DND-41 (cell line): ENCODE measurements around the gene ABHD6.
"Not testable (repeated sequence)": the region's sequence is repeated elsewhere in the genome, so short reads cannot be mapped to it uniquely, and the experiment has no call there.

Experiments used
- ATAC-seq: fragments of 200-7000 bp; cut with Tn5 transposase; 3 replicates; pipeline ENCODE4 v1.9.1; 2021; ENCODE audit warnings: low read depth; ENCODE audit not compliant: insufficient read depth
- DNase-seq: peaks from one replicate; pipeline ENCODE4 v3.0.0-alpha.2; 2020
- H2AFZ ChIP-seq: 2 replicates; pipeline ENCODE4 v1.6.0; 2012; ENCODE audit warnings: low read depth, low read length
- H3K27ac ChIP-seq: 2 replicates; pipeline ENCODE4 v1.5.1; 2012; ENCODE audit warnings: low read length, inconsistent platforms
- H3K27me3 ChIP-seq: fragments of 200-600 bp; sonication (generic); 2 replicates; pipeline ENCODE4 v1.6.0; 2012; ENCODE audit warnings: low read length, mild to moderate bottlenecking, inconsistent platforms; ENCODE audit not compliant: insufficient read depth, poor library complexity
- H3K36me3 ChIP-seq: 2 replicates; pipeline ENCODE4 v1.5.1; 2012; ENCODE audit warnings: low read length, inconsistent platforms; ENCODE audit not compliant: insufficient read depth
- H3K4me1 ChIP-seq: 2 replicates; pipeline ENCODE4 v1.5.1; 2012; ENCODE audit warnings: mild to moderate bottlenecking, low read length; ENCODE audit not compliant: insufficient read depth
- H3K4me2 ChIP-seq: 2 replicates; pipeline ENCODE4 v1.6.0; 2012; ENCODE audit warnings: mild to moderate bottlenecking, moderate library complexity, low read length, inconsistent platforms; ENCODE audit not compliant: insufficient read depth
- H3K4me3 ChIP-seq, 2 experiments: fragments of 200-600 bp in 1 of 2; shearing (Covaris generic) in 1 of 2; 2 replicates each; pipeline ENCODE4 v1.5.1; 2012 to 2016; ENCODE audit warnings: inconsistent platforms in 2 of 2, low read length in 2 of 2, mild to moderate bottlenecking in 2 of 2, low read depth in 1 of 2, moderate library complexity in 1 of 2
- H3K79me2 ChIP-seq: 2 replicates; pipeline ENCODE4 v1.6.0; 2012; ENCODE audit warnings: low read length, inconsistent platforms; ENCODE audit not compliant: insufficient read depth
- H3K9ac ChIP-seq: 2 replicates; pipeline ENCODE4 v1.6.0; 2012; ENCODE audit warnings: low read depth, mild to moderate bottlenecking, inconsistent platforms, low read length, moderate library complexity
- H3K9me3 ChIP-seq: 2 replicates; pipeline ENCODE4 v1.5.1; 2012; ENCODE audit warnings: low read length, moderate library complexity, mild to moderate bottlenecking, inconsistent platforms; ENCODE audit not compliant: insufficient read depth, severe bottlenecking
- H4K20me1 ChIP-seq: 2 replicates; pipeline ENCODE4 v1.6.0; 2012; ENCODE audit warnings: low read length; ENCODE audit not compliant: insufficient read depth
- EZH2 ChIP-seq: IDR thresholded peaks from 3 replicates; pipeline ENCODE4 v1.6.1; 2012; ENCODE audit warnings: borderline replicate concordance, low read depth, mild to moderate bottlenecking, moderate library complexity, low read length, inconsistent platforms; ENCODE audit not compliant: severe bottlenecking
- TF ChIP-seq, protein P1 (sequence below): IDR thresholded peaks from 2 replicates; pipeline ENCODE4 v1.5.1; 2012; ENCODE audit warnings: borderline replicate concordance, low read length, moderate library complexity, mild to moderate bottlenecking; ENCODE audit not compliant: poor library complexity, severe bottlenecking; ENCODE audit errors: extremely low read depth

ABHD6 gene

DNA sequence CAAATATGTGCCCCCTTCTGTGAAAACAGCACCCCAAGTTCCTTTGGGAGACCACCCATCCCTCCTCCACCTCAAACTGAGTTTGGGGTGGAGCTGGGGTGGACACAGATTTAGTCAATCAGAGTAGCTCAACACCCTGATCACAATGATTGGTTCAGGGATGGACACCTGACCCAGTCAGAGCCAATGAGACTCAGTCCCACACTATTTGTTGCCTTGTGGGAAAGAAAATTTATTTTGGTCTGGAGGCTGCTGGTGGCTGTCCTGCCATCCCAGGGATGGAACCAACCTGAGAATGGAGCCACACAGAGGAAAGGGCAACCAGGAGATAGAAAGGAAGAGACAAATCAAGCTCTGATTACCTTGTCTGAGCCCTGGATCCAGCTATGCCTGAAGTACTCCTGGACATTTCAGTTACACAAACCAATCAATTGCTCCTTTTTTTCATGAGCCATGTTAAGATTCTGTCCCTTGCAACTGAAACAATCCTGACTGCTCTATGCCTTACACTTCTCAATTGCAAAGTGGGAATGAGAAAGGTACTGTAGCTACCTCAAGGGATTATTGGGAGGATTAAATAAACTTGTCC lies 37.4 kb upstream of the ABHD6 start:
- H3K27me3 ChIP-seq = peaks cover 9% of the 10 kb centered on the region
- no peaks in the 10 kb centered on the region for H4K20me1 ChIP-seq

DNA sequence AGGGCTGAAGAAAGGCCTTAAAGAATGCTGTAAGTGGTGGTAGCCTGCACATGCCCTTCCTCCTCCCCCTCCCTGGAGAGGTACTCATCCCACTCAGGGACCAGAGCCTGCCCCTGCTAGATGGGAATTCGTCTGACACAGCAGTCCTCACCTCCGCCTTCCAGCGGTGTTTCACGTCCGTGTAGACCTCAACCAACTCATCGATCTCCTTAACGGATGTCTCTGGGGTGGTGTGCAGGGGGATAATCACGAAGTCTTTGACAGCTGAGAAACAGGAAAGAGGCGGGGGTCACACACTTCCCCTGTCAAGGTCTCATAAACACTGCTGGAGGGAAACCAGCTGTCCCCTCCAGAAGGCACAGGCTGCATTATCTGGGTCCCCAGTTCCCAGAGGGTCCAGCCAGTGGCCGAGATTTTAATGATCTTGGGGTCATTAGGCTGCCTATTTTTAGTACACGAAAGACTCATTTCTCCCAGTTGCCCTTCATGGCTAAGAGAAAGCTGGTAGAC lies 36.7 kb upstream of the ABHD6 start:
- H3K9me3 ChIP-seq = no peaks in the 10 kb centered on the region
- TF ChIP-seq EZH2 = no peak
- TF ChIP-seq, protein P1, sequence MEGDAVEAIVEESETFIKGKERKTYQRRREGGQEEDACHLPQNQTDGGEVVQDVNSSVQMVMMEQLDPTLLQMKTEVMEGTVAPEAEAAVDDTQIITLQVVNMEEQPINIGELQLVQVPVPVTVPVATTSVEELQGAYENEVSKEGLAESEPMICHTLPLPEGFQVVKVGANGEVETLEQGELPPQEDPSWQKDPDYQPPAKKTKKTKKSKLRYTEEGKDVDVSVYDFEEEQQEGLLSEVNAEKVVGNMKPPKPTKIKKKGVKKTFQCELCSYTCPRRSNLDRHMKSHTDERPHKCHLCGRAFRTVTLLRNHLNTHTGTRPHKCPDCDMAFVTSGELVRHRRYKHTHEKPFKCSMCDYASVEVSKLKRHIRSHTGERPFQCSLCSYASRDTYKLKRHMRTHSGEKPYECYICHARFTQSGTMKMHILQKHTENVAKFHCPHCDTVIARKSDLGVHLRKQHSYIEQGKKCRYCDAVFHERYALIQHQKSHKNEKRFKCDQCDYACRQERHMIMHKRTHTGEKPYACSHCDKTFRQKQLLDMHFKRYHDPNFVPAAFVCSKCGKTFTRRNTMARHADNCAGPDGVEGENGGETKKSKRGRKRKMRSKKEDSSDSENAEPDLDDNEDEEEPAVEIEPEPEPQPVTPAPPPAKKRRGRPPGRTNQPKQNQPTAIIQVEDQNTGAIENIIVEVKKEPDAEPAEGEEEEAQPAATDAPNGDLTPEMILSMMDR = no peak
- no peaks in the 10 kb centered on the region for H3K36me3 ChIP-seq
- ATAC-seq = no peak; the same call in 2 of the 3 replicates
- no peak overlapping the region for H3K9ac ChIP-seq
- H3K27ac ChIP-seq = no peak overlapping the region
- peaks cover 9% of the 10 kb centered on the region for H3K27me3 ChIP-seq
- no peaks in the 10 kb centered on the region for H3K79me2 ChIP-seq
- no peak for DNase-seq
- no peak overlapping the region for H3K4me2 ChIP-seq
- H3K4me1 ChIP-seq = peaks cover 5% of the 10 kb centered on the region; the same call in 1 of the 2 replicates
- no peaks in the 10 kb centered on the region for H4K20me1 ChIP-seq
- no peak overlapping the region for H2AFZ ChIP-seq
- H3K4me3 ChIP-seq = no peak overlapping the region

More for the DNA sequence above, 37.4 kb upstream of the ABHD6 start:
- no peak overlapping the region for H3K9ac ChIP-seq
- no peaks in the 10 kb centered on the region for H3K79me2 ChIP-seq
- peaks cover 5% of the 10 kb centered on the region; the same call in 1 of the 2 replicates for H3K4me1 ChIP-seq
- no peak overlapping the region for H2AFZ ChIP-seq
- H3K4me3 ChIP-seq = no peak overlapping the region
- no peak overlapping the region for H3K4me2 ChIP-seq
- TF ChIP-seq EZH2 = no peak
- TF ChIP-seq, protein P1 = no peak
- no peaks in the 10 kb centered on the region for H3K36me3 ChIP-seq
- no peaks in the 10 kb centered on the region for H3K9me3 ChIP-seq
- DNase-seq (no peak), ATAC-seq (no peak)
- H3K27ac ChIP-seq = no peak overlapping the region

- ATAC-seq, H4K20me1 ChIP-seq, H3K9me3 ChIP-seq, H3K36me3 ChIP-seq, H3K4me1 ChIP-seq, H3K79me2 ChIP-seq, DNase-seq, H3K9ac ChIP-seq, H3K4me2 ChIP-seq, H2AFZ ChIP-seq, H3K27ac ChIP-seq, H3K27me3 ChIP-seq, H3K4me3 ChIP-seq: not testable (repeated sequence)
These were observed 36.1 kb upstream of the ABHD6 start for GRCh38 chr3:58201451-58201850.

DNA sequence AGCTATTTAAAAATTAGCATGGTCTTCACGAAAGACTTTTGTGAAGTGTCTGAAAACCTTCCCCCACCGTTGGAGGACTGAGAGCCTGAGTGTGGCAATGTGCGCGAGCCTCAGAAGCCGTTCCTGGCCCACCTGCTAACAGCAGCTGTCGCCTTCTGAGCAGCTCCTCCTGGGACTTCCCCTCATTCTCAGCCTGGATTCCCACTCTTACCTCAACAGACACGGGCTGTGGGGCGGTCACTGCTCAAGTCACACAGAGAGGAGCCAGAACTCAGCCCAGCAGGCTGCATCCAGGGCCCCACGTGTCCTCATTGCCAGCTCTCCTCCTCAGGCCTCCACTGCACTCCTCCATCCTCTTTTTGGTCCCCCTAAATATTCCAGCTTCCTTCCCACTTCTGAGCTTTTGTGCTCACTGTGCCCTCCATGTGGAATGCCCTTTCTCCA lies 34.7 kb upstream of the ABHD6 start:
- Histone ChIP-seq H4K20me1 (no peaks in the 10 kb centered on the region), H3K79me2 (no peaks in the 10 kb centered on the region), H3K27me3 (peaks cover 9% of the 10 kb centered on the region), H3K9me3 (no peaks in the 10 kb centered on the region), H3K4me1 (peaks cover 5% of the 10 kb centered on the region; the same call in 1 of the 2 replicates), H3K4me2 (no peak overlapping the region), H3K27ac (no peak overlapping the region), H3K4me3 (no peak overlapping the region), H3K9ac (no peak overlapping the region), H2AFZ (no peak overlapping the region), H3K36me3 (no peaks in the 10 kb centered on the region)
- ATAC-seq (peak; percentile 91), DNase-seq (peak; percentile 69)
- TF ChIP-seq EZH2 = no peak
- TF ChIP-seq, protein P1 = no peak
